Osteocyte (in vitro differentiated cells): Measurements from ENCODE around the gene FRYL. TPM values are rescaled to one million over a fixed set of nuclear protein-coding genes. Genes with fewer than 3 reads are reported as not detected.

Source experiments
- DNase-seq: peaks from one replicate; pipeline ENCODE4 v3.0.0; 2021; ENCODE audit warnings: mixed read lengths; ENCODE audit not compliant: unreplicated experiment; ENCODE audit errors: extremely low spot score
- H3K27ac Mint-ChIP-seq: one replicate; pipeline ENCODE4 v1.8.0; 2021; ENCODE audit warnings: mild to moderate bottlenecking, mixed read lengths; ENCODE audit not compliant: unreplicated experiment
- H3K27me3 Mint-ChIP-seq: one replicate; pipeline ENCODE4 v1.8.0; 2021; ENCODE audit warnings: mixed read lengths; ENCODE audit not compliant: unreplicated experiment
- H3K36me3 Mint-ChIP-seq: one replicate; pipeline ENCODE4 v1.8.0; 2021; ENCODE audit warnings: mixed read lengths; ENCODE audit not compliant: unreplicated experiment
- H3K4me1 Mint-ChIP-seq: one replicate; pipeline ENCODE4 v1.8.0; 2021; ENCODE audit warnings: mixed read lengths; ENCODE audit not compliant: unreplicated experiment
- H3K4me3 Mint-ChIP-seq: one replicate; pipeline ENCODE4 v1.8.0; 2021; ENCODE audit warnings: mild to moderate bottlenecking, moderate library complexity, mixed read lengths; ENCODE audit not compliant: unreplicated experiment
- H3K9me3 Mint-ChIP-seq: one replicate; pipeline ENCODE4 v1.8.0; 2021; ENCODE audit warnings: mixed read lengths; ENCODE audit not compliant: unreplicated experiment
- CTCF ChIP-seq: fragments of 200-600 bp; sonication (generic); IDR thresholded peaks from 2 replicates; pipeline ENCODE4 v1.5.0; 2021; ENCODE audit warnings: antibody characterized with exemption, mild to moderate bottlenecking, moderate library complexity
- total RNA-seq: library from RNA; stranded (reverse); gene quantifications from 2 replicates; pipeline ENCODE4 v1.2.1, GENCODE V29; 2021

Gene FRYL
- total RNA-seq, 1 donor from 2014 or later = 61.9 TPM

GRCh38 chr4:48792348-48793006 is 12.4 kb upstream of the FRYL start:
- Mint-ChIP-seq H3K27ac (no peak overlapping the region), H3K27me3 (no peaks in the 10 kb centered on the region), H3K4me1 (peaks cover 14% of the 10 kb centered on the region), H3K4me3 (no peak overlapping the region), H3K9me3 (no peaks in the 10 kb centered on the region), H3K36me3 (no peaks in the 10 kb centered on the region)
- no peak for DNase-seq
- TF ChIP-seq CTCF = no peak

- no peak overlapping the region for H3K27ac Mint-ChIP-seq
- no peaks in the 10 kb centered on the region for H3K9me3 Mint-ChIP-seq
- no peak for DNase-seq
- H3K27me3 Mint-ChIP-seq = no peaks in the 10 kb centered on the region
- H3K4me1 Mint-ChIP-seq = peaks cover 14% of the 10 kb centered on the region
- TF ChIP-seq CTCF = no peak
- H3K4me3 Mint-ChIP-seq = no peak overlapping the region
- H3K36me3 Mint-ChIP-seq = no peaks in the 10 kb centered on the region
These were observed 11.2 kb upstream of the FRYL start for GRCh38 chr4:48791313-48791712.

GRCh38 chr4:48790561-48790960 is 10.5 kb upstream of the FRYL start:
- Mint-ChIP-seq H3K9me3 (no peaks in the 10 kb centered on the region), H3K4me1 (peaks cover 14% of the 10 kb centered on the region), H3K27me3 (no peaks in the 10 kb centered on the region), H3K4me3 (no peak overlapping the region), H3K36me3 (no peaks in the 10 kb centered on the region), H3K27ac (peak overlapping the region; percentile 24)
- TF ChIP-seq CTCF = no peak
- DNase-seq = no peak

GRCh38 chr4:48787056-48787455 is 7.0 kb upstream of the FRYL start:
- H3K27ac Mint-ChIP-seq = no peak overlapping the region

GRCh38 chr4:48786549-48786948 is 6.5 kb upstream of the FRYL start:
- no peak for DNase-seq
- Mint-ChIP-seq H3K4me1 (peaks cover 7% of the 10 kb centered on the region), H3K27me3 (no peaks in the 10 kb centered on the region), H3K27ac (no peak overlapping the region), H3K4me3 (no peak overlapping the region), H3K36me3 (no peaks in the 10 kb centered on the region), H3K9me3 (no peaks in the 10 kb centered on the region)
- TF ChIP-seq CTCF = no peak

More at GRCh38 chr4:48787056-48787455, 7.0 kb upstream of the FRYL start:
- TF ChIP-seq CTCF = no peak
- Mint-ChIP-seq H3K36me3 (no peaks in the 10 kb centered on the region), H3K27me3 (no peaks in the 10 kb centered on the region), H3K4me3 (no peak overlapping the region), H3K4me1 (peaks cover 8% of the 10 kb centered on the region), H3K9me3 (no peaks in the 10 kb centered on the region)
- DNase-seq = no peak
